ENCODE data around the gene EXOC2.

Gene EXOC2

GRCh38 chr6:451847-452246, 241.1 kb downstream of the EXOC2 start:
- Histone ChIP-seq H3K9me2 (replicated peaks; ENCODE audit: control insufficient read depth, low read length) (no peaks in the 10 kb centered on the region), H4K20me1 (ENCODE audit: control insufficient read depth, insufficient read depth, low read depth, low read length) (no peaks in the 10 kb centered on the region), H3K27me3 (ENCODE audit: control insufficient read depth, low read length) (no peaks in the 10 kb centered on the region), H3K36me3 (ENCODE audit: control insufficient read depth, low read length) (no peaks in the 10 kb centered on the region), H3F3A (ENCODE audit: control insufficient read depth, insufficient read depth) (no peaks in the 10 kb centered on the region), H3K4me2 (ENCODE audit: low read length) (no peak overlapping the region), H3K9me3 (ENCODE audit: control insufficient read depth, insufficient read depth, low read length) (no peaks in the 10 kb centered on the region), H3K4me3 (ENCODE audit: low read length) (no peak overlapping the region), H3K4me1 (ENCODE audit: control insufficient read depth, low read length) (no peaks in the 10 kb centered on the region), H3K79me2 (ENCODE audit: control insufficient read depth, low read length) (no peaks in the 10 kb centered on the region), H3K27ac (ENCODE audit: low read depth, low read length) (no peak overlapping the region)
- TF ChIP-seq CTCF (IDR thresholded peaks at IDR 0.05; ENCODE audit: low read depth, low read length, poor library complexity, severe bottlenecking) (no peak), EZH2phosphoT487 (IDR thresholded peaks at IDR 0.05; ENCODE audit: borderline replicate concordance, low read length) (no peak)

GRCh38 chr6:451336-451735, 241.6 kb downstream of the EXOC2 start:
- no peak overlapping the region for H3K4me3 ChIP-seq (ENCODE audit: low read length)
- TF ChIP-seq EZH2phosphoT487 (IDR thresholded peaks at IDR 0.05; ENCODE audit: borderline replicate concordance, low read length) (no peak), CTCF (IDR thresholded peaks at IDR 0.05; ENCODE audit: low read depth, low read length, poor library complexity, severe bottlenecking) (no peak)
- H3K27ac ChIP-seq (ENCODE audit: low read depth, low read length), result no peak overlapping the region
- no peaks in the 10 kb centered on the region for H4K20me1 ChIP-seq (ENCODE audit: control insufficient read depth, insufficient read depth, low read depth, low read length)
- no peaks in the 10 kb centered on the region for H3F3A ChIP-seq (ENCODE audit: control insufficient read depth, insufficient read depth)
- no peaks in the 10 kb centered on the region for H3K9me2 ChIP-seq (replicated peaks; ENCODE audit: control insufficient read depth, low read length)
- no peaks in the 10 kb centered on the region for H3K79me2 ChIP-seq (ENCODE audit: control insufficient read depth, low read length)
- no peaks in the 10 kb centered on the region for H3K9me3 ChIP-seq (ENCODE audit: control insufficient read depth, insufficient read depth, low read length)
- H3K4me2 ChIP-seq (ENCODE audit: low read length), result no peak overlapping the region
- H3K36me3 ChIP-seq (ENCODE audit: control insufficient read depth, low read length), result no peaks in the 10 kb centered on the region
- H3K4me1 ChIP-seq (ENCODE audit: control insufficient read depth, low read length), result no peaks in the 10 kb centered on the region
- H3K27me3 ChIP-seq (ENCODE audit: control insufficient read depth, low read length), result no peaks in the 10 kb centered on the region

GRCh38 chr6:449486-450419, 243.2 kb downstream of the EXOC2 start:
- H3K36me3 ChIP-seq (ENCODE audit: control insufficient read depth, low read length), result no peaks in the 10 kb centered on the region
- H3K9me3 ChIP-seq (ENCODE audit: control insufficient read depth, insufficient read depth, low read length), result no peaks in the 10 kb centered on the region
- H3K4me1 ChIP-seq (ENCODE audit: control insufficient read depth, low read length), result no peaks in the 10 kb centered on the region
- H3K79me2 ChIP-seq (ENCODE audit: control insufficient read depth, low read length), result no peaks in the 10 kb centered on the region
- H3K4me3 ChIP-seq (ENCODE audit: low read length), result no peak overlapping the region
- H4K20me1 ChIP-seq (ENCODE audit: control insufficient read depth, insufficient read depth, low read depth, low read length), result no peaks in the 10 kb centered on the region
- H3K9me2 ChIP-seq (replicated peaks; ENCODE audit: control insufficient read depth, low read length), result no peaks in the 10 kb centered on the region
- H3F3A ChIP-seq (ENCODE audit: control insufficient read depth, insufficient read depth), result no peaks in the 10 kb centered on the region
- no peaks in the 10 kb centered on the region for H3K27me3 ChIP-seq (ENCODE audit: control insufficient read depth, low read length)
- no peak for TF ChIP-seq EZH2phosphoT487 (IDR thresholded peaks at IDR 0.05; ENCODE audit: borderline replicate concordance, low read length)
- no peak for TF ChIP-seq CTCF (IDR thresholded peaks at IDR 0.05; ENCODE audit: low read depth, low read length, poor library complexity, severe bottlenecking)
- no peak overlapping the region for H3K4me2 ChIP-seq (ENCODE audit: low read length)
- H3K27ac ChIP-seq (ENCODE audit: low read depth, low read length), result no peak overlapping the region

All from DOHH2 (cell line).